Right ventricle myocardium inferior (tissue), 1 donor: ENCODE measurements around the gene RGS3. TPM values are rescaled to one million over a fixed set of nuclear protein-coding genes. Genes with fewer than 3 reads are reported as not detected.
"Not testable (repeated sequence)": the region's sequence is repeated elsewhere in the genome, so short reads cannot be mapped to it uniquely, and the experiment has no call there.

Source experiments
- ATAC-seq: fragments of 200-7000 bp; cut with Tn5 transposase; one replicate; pipeline ENCODE4 v1.9.1; 2020; ENCODE audit warnings: mild to moderate bottlenecking, moderate library complexity
- DNase-seq: peaks from one replicate; pipeline ENCODE4 v3.0.0; 2021; ENCODE audit errors: missing footprints
- intact Hi-C: fragments of 100-400 bp; cut with DNase I; formaldehyde crosslinking; loops from one replicate; pipeline ENCODE4 v1.11.0; 2022
- total RNA-seq: library from RNA; stranded (reverse); fragmentation: NEBNext Ultra II Directional; extraction: Animal tissue kit (Norgen Biotek cat#: 25700); gene quantifications from one replicate; pipeline ENCODE4 v1.2.1, GENCODE V29; 2021
- donor health status: DM: no; HTN: yes; CAD: no; lungs with severe emphysema.

The RGS3 gene
- total RNA-seq, 1 donor from 2014 or later = 139 TPM

DNA sequence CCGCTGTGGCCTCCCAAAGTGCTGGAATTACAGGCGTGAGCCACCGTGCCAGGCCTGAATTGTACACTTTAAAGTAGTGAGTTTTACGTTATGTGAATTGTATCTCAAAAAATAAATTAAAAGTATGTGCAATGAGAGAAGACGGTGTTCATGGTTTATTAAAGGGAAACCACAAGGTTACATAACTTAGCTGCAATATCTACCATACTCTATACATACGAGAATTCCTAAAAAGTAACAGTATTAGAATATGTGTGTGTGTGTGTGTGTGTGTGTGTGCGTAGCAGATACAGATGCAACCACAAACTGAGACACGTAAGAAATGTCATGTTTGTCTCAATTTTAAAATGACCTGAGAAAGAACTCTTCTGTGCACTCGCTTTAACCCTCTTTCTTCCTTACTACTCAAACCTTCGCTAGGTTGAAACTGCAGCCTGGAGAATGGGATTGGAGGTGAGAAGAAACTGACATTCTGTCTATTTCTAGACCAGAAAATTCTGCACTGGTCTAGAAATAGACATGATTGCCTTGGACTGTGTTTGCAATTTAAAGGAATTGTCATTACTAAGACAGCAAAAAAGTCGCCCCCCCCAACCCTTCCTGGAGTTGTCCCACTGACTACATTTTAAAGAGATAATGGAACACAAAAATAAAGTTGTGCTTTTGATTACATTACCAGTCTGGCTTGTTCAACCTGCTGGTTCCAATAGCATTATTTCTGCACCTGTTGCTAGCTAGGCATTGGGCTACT, 167.0 kb downstream of the RGS3 start:
- intact Hi-C loops = no loop called here
- ATAC-seq (no peak), DNase-seq (no peak)

DNA sequence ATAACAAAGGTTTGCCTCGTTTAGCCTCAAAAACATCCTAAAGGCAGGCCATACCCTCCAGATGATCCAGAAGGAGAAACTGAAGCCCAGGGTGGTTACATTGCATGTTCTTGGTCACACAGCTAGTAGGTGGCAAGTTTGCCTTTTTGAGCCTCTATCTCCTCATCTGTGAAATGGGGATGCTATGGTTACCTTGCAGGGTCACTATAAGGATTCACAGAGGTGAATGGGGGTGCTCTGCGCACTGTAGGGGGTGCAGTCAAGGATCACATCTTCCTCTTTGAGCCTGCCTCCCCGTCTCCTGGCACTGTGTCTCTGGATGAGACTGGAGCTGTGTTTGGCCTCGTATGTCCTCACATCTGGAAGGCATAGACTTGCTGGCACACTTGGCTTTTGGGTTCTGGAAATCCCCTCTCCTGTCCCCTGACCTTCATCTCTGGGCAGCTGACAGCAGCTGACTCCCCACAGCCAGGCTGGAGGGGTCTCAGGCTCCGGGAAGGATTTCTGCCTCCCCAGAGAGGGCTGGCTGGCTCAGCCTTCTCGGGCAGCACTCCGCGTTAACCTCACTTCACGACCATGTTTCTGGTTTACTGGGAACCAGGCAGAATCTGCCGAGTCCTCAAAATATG, 167.7 kb downstream of the RGS3 start:
- no peak for ATAC-seq
- intact Hi-C loops = no loop called here
- no peak for DNase-seq

DNA sequence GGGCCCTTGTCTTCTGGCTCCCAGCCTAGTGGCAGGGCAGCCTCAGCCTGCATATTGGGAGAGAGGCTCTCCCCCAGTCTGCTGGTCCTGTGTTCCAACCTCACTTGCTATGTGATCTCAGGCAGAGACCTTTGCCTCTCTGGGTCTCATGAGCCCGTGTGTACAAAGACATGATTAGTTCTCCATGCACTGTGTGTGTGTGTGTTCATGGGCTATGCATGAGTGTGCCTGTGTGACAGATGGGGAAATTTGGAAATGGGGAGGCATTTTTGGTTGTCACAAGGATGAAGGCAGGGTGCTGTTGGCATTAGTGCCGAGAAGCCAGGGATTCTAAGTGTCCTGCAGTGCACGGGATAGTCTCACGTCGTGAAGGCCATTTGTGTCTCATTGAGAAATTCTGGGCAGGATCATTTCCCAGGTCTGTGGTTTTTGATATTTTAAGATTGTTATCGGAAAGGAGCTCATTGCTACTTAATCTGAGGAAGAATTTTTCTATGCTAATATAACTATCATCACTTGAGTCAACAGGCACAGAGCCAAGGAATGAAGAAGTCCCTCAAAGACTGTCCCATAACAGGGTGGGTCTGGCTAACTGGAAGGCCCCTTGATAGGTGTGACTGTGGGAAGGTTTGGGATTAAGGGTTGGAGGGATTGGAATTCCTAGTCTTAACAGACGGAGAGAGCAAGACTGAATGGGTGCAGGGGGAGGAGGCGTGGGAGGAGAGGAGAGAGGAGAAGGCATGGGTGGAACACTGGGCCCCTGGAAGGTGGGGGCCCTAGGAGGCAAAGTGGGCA, 168.5 kb downstream of the RGS3 start:
- intact Hi-C loops = no loop called here
- DNase-seq (no peak), ATAC-seq (no peak)

GRCh38 chr9:113632776-113633590, 169.5 kb downstream of the RGS3 start:
- DNase-seq (no peak), ATAC-seq (no peak)
- intact Hi-C loops = no loop called here

- intact Hi-C loops = no loop called here
- DNase-seq (no peak), ATAC-seq (no peak)
These were observed 170.5 kb downstream of the RGS3 start for GRCh38 chr9:113633782-113634595.

GRCh38 chr9:113634596-113635515, 171.3 kb downstream of the RGS3 start:
- intact Hi-C loops = no loop called here

DNA sequence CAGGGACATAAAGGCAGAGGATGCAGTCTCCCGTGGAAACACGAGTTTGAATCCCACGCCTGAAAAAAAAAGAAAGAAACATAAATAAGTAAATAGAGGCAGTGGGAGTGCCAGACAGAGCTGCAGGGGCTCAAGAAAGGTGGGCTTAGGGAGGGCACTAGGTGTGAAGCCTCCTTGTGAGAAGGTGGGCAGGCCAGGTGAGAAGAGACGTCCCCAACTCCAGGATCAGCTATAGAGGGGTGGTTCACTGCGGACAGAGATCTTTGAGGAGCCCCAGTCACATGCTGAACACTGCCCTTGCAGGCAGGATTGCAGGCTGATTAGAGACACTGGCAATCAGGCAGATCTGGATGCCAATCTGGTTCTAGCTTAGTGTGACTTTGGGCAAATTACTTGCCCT, 172.1 kb downstream of the RGS3 start:
- no peak for DNase-seq
- ATAC-seq = no peak
- intact Hi-C loops = no loop called here

More at GRCh38 chr9:113634596-113635515, 171.3 kb downstream of the RGS3 start:
- ATAC-seq = no peak
- DNase-seq = no peak

- no peak for DNase-seq
- intact Hi-C loops = no loop called here
- ATAC-seq = no peak
These were observed 172.6 kb downstream of the RGS3 start for GRCh38 chr9:113636165-113636564.

DNA sequence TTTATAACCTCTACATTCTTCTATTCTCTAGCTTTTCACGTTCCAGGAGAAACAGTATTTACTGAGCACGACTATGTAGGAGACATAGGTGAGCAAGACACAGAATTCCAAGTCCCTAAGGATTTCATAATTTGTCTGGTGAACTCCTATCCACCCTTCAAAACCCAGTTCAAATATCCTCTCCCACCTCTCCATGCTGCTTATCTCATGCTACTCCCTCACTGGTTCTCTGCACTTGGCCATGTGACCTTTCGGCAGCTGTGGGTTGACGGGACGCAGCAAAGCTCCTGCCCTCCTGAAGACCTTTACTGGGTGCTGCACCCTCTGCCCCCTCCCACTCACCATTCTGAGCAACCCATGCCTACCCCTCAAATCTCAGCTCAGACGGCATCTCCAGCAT, 173.2 kb downstream of the RGS3 start:
- intact Hi-C loops = no loop called here

GRCh38 chr9:113638490-113638889, 175.0 kb downstream of the RGS3 start:
- ATAC-seq = no peak
- intact Hi-C loops = no loop called here

More for the DNA sequence above, 173.2 kb downstream of the RGS3 start:
- ATAC-seq (no peak), DNase-seq (no peak)

DNA sequence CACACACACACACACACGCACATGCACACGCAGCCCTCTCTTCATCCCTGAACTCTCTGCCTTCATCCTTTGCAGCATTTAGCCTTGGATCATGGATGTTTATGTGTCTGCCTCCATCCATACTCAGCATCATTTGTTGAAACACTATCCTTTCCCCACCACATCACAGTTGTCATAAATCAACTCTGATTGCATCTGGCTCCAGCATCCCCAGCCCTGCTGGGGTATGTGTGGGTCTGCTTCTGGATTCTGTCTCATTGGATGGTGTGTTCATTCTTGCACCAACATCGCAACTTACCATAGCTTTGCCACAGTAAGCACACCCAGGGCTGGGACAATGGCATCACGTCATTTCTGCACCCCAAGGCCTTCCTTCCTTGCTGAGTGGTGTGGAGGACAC, 175.4 kb downstream of the RGS3 start:
- intact Hi-C loops = no loop called here
- no peak for DNase-seq
- no peak for ATAC-seq

More at GRCh38 chr9:113638490-113638889, 175.0 kb downstream of the RGS3 start:
- DNase-seq = no peak

GRCh38 chr9:113639411-113639970, 176.0 kb downstream of the RGS3 start:
- DNase-seq, ATAC-seq, intact Hi-C loops: not testable (repeated sequence)

GRCh38 chr9:113640418-113640817, 176.9 kb downstream of the RGS3 start:
- DNase-seq = no peak
- intact Hi-C loops = no loop called here
- ATAC-seq = no peak

GRCh38 chr9:113641100-113641885, 177.8 kb downstream of the RGS3 start:
- DNase-seq (no peak), ATAC-seq (no peak)
- intact Hi-C loops = no loop called here

GRCh38 chr9:113644321-113644720, 180.8 kb downstream of the RGS3 start:
- intact Hi-C loops = no loop called here
- no peak for ATAC-seq
- no peak for DNase-seq
